GM21529 (cell line): ENCODE measurements around the gene RPL19.
A peak's percentile ranks its signal among the peaks of the same experiment; 100 is the strongest.
"Not testable (repeated sequence)": the region's sequence is repeated elsewhere in the genome, so short reads cannot be mapped to it uniquely, and the experiment has no call there.

Experiments used
- ATAC-seq: cut with Tn5 transposase; IDR thresholded peaks from one replicate; pipeline ENCODE4 v1.9.1; 2021; ENCODE audit not compliant: unreplicated experiment

Gene RPL19

GRCh38 chr17:39200070-39200879 is at the start of gene RPL19:
Gene RPL19, plus strand, starts transcription at chr17:39200283. Its CDS starts 62 bp downstream, at chr17:39200345.
- peak; percentile 52 for ATAC-seq

- ATAC-seq: no peak
These were observed 49.3 kb upstream of the RPL19 start for GRCh38 chr17:39150795-39151149.

- no peak for ATAC-seq
These were observed 48.7 kb upstream of the RPL19 start, which contains the start of gene PLXDC1 for GRCh38 chr17:39151150-39151942. Gene PLXDC1, minus strand, starts transcription at chr17:39151637. Its CDS starts 200 bp downstream, at chr17:39151437.

DNA sequence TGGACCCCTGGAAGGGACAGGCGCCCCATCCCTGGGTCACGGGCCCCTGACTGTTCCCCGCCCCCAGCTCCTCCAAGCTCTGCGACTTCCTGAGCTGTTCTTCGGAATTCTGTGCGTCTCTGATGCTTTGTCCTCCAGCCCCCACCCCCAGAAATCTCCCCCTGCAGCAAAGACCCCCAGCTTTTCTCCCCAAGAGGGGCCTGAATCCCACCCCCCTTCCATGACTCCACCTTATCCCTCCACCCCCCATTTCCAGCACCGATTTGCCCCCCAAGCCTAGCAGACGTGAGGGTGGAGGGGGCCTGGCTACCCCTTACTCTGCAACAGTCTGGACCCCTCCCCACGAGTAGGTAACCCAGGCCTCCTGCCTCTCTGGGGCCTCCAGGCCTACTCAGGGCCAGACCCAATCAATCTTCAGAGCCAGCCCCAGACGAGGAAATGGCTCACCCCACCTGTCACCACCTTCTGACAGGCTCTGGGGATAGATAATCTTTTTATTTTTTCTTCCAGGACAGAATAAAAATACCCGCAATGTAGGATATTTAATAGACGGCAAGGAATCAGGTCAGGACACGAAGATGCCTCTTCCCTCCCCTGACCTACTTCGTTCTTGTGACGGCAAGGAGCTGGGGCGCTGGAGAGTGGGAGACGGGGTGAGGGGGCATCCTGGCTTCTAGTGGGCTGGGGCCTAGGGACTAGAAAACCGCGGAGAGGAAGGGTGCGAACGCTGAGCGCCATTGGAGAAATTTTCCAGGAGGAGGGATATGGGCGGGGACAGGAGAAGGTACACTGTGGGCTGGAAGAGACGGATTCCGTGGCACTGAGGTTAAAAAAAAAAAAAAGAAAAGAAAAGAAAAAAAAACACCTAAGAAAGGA is 47.9 kb upstream of the RPL19 start:
- no peak for ATAC-seq

DNA sequence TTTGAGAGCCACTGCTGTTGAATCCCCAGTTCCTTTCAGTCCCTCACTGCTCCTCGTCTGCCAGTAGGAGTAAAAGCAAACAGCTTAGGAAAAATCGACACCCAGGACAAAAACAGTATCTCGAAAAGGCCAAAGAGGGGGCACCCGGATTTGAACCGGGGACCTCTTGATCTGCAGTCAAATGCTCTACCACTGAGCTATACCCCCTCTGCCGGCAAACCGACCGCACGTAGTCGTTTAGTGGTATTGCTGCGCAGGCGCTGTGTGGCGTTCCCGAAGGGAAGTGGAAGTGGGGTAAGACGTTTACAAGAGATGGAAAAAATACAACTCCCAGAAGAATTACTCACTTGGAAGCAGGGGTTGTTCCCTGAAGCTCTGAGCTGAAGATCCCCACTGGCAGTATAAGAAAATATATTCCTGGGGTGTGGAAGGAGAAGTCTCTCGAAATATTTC is 46.5 kb upstream of the RPL19 start:
- peak; percentile 55 for ATAC-seq

DNA sequence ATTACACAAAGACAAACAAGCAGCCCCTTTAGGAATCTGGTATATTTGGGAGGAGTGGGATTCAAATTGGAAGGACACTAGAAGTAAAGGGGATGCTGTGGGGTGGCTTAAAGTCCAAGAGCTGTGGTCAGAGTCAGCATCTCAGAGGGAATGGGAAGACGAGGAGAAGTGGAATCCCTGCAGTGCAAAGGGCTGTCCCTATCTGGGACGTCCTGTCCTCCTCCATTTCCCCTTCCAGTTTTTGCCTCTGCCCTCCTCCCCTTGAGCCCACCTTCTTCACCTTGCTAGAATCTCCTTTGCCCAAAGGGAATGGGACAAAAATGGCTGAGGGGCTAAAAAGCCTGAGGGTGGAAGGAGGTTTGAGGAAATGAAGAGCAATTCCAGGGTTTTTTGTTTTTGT is 44.4 kb upstream of the RPL19 start:
- no peak for ATAC-seq

DNA sequence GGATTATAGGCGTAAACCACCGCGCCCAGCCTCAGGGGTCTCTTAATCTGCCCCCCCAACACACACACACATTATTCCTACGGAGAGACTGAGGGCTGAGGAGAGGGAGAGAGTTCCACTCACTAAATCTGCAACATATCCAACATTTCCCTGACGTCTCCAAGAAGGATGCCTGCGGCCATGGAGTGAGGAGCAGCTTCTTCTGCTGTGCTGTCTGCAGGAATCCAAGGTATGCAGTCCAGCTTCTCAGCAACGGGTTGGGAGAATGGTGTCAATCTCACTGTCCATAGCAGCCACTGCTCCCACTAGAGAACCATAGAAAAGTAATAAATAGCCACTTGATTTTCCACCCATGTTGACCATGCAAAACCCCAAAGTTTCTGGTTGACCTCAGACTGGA is 43.6 kb upstream of the RPL19 start:
- no peak for ATAC-seq

DNA sequence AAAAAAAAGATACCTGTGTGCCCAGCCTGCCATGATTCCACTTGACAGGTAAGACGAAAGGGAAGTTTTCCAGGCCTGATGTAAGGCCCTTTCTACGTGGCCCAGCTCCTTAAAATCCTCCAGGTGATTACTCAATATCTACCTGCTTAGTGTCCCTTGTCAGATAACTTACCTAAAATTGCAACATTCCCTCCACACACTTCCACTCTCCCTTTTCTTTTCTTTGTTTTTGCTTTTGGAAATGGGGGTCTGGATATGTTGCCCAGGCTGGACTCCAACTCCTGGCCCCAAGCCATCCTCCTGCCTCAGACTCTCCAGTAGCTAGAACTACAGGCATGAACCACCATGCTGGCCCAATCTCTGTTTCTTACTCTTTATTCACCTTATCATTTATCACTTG is 41.5 kb upstream of the RPL19 start:
- no peak for ATAC-seq

DNA sequence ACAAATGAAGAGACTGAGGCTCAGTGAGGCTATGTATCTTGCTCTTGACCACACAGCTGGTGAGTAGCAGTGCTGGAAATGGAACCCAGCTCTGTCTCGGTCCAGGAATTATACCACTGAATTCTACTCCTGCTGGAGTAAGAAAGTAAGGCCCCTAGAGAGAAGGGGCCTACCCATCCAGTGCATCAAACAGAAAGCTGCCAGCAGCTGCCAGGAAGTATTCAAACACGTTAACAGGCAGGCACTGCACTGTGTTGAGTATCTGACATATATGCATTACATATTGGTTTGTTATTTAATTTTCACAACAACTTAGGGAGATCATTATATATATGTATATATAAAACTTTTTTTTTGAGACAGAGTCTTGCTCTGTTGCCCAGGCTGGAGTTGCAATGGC is 38.1 kb upstream of the RPL19 start:
- ATAC-seq: no peak

GRCh38 chr17:39164675-39165143 is 35.4 kb upstream of the RPL19 start:
- ATAC-seq: peak; percentile 85

GRCh38 chr17:39165178-39165840 is 34.8 kb upstream of the RPL19 start:
- peak; percentile 9 for ATAC-seq

DNA sequence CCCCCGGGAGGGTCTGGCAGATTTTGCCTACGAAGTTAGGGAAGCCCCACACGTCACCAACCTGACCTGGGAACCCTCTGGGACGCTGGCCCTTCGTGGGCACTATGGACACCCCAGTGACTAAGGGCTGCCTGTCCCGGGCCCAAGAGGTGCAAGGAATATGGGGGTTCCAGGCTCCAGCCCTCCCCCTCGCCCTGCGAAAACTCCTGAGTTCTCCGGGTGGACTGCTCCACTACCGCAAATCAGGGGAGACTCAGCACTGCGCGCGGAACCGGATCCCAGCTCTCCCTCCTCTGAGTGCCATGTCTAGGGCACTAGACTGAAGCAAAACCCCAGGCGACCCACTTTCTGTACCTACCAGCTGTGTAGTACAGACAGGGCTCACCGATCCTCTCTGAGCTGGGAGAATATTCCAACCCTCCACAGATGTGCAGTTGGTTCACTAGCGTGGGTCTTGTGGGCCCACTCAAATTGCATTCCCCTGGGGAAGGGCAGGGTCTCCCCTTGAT is 34.2 kb upstream of the RPL19 start, which contains the start of gene ARL5C:
Gene ARL5C (minus strand): TSS at position 321 of the 509 bp plus-strand sequence. CDS start 401 bp downstream, outside the sequence.
- ATAC-seq: no peak

- ATAC-seq: no peak
These were observed 33.4 kb upstream of the RPL19 start for GRCh38 chr17:39166437-39167335.

- ATAC-seq: no peak
These were observed 32.6 kb upstream of the RPL19 start for GRCh38 chr17:39167476-39167875.

- ATAC-seq: not testable (repeated sequence)
These were observed 31.6 kb upstream of the RPL19 start for GRCh38 chr17:39168503-39168902.

DNA sequence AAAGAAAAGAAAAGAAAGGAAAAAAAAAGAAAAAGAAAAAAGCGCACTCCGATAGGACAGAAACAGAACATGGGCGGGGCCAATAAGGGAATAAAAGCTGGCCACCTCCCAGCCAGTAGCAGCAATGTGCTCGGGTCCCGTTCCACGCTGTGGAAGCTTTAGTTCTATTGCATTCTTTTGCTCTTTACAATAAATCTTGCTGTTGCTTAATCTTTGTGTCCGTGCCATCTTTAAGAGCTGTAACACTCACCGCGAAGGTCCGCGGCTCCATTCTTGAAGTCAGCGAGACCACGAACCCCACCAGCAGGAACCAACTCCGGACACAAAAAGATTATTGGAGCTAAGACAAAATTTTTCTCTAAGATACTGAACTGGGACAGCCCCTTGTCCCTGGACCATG is 31.0 kb upstream of the RPL19 start:
- ATAC-seq: no peak

DNA sequence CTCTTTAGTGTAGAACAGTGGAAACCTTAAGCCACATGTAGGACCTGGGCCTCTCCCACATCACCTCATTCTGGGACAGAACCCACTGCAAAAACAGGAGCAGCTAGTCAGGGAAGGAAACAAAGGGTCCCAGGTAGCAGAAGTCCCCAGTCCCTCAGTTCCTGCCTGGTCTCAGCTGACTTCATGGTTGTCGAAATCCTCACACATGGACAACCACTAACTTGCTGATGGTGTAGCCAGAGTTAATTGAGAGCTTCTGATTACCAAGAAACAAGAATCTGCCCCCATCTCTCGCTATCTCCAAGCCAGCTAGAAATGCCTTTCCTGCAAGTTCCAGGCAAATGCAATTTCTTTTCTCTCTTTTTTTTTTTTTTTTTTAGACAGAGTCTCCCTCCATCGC is 30.6 kb upstream of the RPL19 start:
- ATAC-seq: no peak

DNA sequence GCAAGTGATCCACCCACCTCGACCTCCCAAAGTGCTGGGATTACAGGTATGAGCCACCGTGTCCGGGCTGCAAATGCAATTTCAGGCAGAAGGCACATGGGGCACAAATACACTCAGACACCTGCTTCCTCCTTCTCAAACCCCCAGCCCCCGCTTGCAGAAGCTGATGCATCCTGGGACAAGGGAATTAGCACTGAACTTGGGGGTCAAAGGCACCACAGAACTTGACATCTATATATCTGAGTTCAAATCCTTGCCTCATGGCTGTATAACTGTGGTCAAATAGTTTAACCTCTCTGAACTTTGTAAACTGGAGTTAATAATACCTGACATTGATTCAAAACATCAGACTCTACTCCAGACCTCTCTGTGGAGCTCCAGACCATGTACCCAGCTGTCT is 30.0 kb upstream of the RPL19 start:
- no peak for ATAC-seq

- ATAC-seq: no peak
These were observed 29.5 kb upstream of the RPL19 start for GRCh38 chr17:39170558-39170957.
